NB4 (cell line): ENCODE results near the gene CSNK1D.

Experiments used
- DNase-seq: peaks from one replicate; pipeline ENCODE4 v3.0.0; 2010; ENCODE audit warnings: low read depth
- H3K4me3 ChIP-seq: one replicate; pipeline ENCODE4 v1.5.1; 2011; ENCODE audit warnings: mild to moderate bottlenecking, low read depth, low read length, moderate library complexity
- CTCF ChIP-seq: IDR thresholded peaks from one replicate; pipeline ENCODE4 v1.5.1; 2012; ENCODE audit warnings: low read depth, low read length
- MAX ChIP-seq: IDR thresholded peaks from 2 replicates; pipeline ENCODE4 v1.6.1; 2011; ENCODE audit warnings: low read depth, low read length
- MYC ChIP-seq: IDR thresholded peaks from 2 replicates; pipeline ENCODE4 v1.6.1; 2011; ENCODE audit warnings: low read depth, low read length
- POLR2A ChIP-seq: IDR thresholded peaks from 2 replicates; pipeline ENCODE4 v1.6.1; 2011; ENCODE audit warnings: mild to moderate bottlenecking; ENCODE audit not compliant: insufficient read length; ENCODE audit errors: extremely low read depth

CSNK1D gene

GRCh38 chr17:82300228-82300627 is 26.7 kb upstream of the CSNK1D start:
- H3K4me3 ChIP-seq, result no peak overlapping the region
- TF ChIP-seq CTCF, result no peak
- no peak for TF ChIP-seq MAX
- no peak for TF ChIP-seq MYC
- no peak for TF ChIP-seq POLR2A
- DNase-seq, result no peak

- no peak overlapping the region for H3K4me3 ChIP-seq
- no peak for DNase-seq
These were observed 26.0 kb upstream of the CSNK1D start for GRCh38 chr17:82299452-82299851.

GRCh38 chr17:82298538-82299421 is 25.3 kb upstream of the CSNK1D start:
- DNase-seq, result no peak
- H3K4me3 ChIP-seq, result peak overlapping the region; percentile 52
- TF ChIP-seq CTCF (no peak), POLR2A (no peak)

More at GRCh38 chr17:82299452-82299851, 26.0 kb upstream of the CSNK1D start:
- no peak for TF ChIP-seq MYC
- TF ChIP-seq POLR2A, result no peak
- no peak for TF ChIP-seq CTCF
- TF ChIP-seq MAX, result no peak

GRCh38 chr17:82297714-82298537 is 24.4 kb upstream of the CSNK1D start:
- peak; percentile 90 for DNase-seq
- TF ChIP-seq CTCF, result no peak
- no peak for TF ChIP-seq POLR2A
- peak; percentile 70; the same call in 1 of the 2 replicates for TF ChIP-seq MYC
- TF ChIP-seq MAX, result peak; percentile 55
- peak overlapping the region; percentile 52 for H3K4me3 ChIP-seq

GRCh38 chr17:82297280-82297713 is 23.8 kb upstream of the CSNK1D start:
- peak overlapping the region; percentile 52 for H3K4me3 ChIP-seq
- TF ChIP-seq MAX, result peak; percentile 28; the same call in 1 of the 2 replicates
- no peak for TF ChIP-seq CTCF
- peak; percentile 77 for DNase-seq
